GM21723 (cell line): ENCODE data around the gene RFX3.
A peak's percentile ranks its signal among the peaks of the same experiment; 100 is the strongest.

Experiments used
- ATAC-seq: cut with Tn5 transposase; IDR thresholded peaks from one replicate; pipeline ENCODE4 v1.9.1; 2021; ENCODE audit warnings: mild to moderate bottlenecking, moderate library complexity; ENCODE audit not compliant: unreplicated experiment

The RFX3 gene

DNA sequence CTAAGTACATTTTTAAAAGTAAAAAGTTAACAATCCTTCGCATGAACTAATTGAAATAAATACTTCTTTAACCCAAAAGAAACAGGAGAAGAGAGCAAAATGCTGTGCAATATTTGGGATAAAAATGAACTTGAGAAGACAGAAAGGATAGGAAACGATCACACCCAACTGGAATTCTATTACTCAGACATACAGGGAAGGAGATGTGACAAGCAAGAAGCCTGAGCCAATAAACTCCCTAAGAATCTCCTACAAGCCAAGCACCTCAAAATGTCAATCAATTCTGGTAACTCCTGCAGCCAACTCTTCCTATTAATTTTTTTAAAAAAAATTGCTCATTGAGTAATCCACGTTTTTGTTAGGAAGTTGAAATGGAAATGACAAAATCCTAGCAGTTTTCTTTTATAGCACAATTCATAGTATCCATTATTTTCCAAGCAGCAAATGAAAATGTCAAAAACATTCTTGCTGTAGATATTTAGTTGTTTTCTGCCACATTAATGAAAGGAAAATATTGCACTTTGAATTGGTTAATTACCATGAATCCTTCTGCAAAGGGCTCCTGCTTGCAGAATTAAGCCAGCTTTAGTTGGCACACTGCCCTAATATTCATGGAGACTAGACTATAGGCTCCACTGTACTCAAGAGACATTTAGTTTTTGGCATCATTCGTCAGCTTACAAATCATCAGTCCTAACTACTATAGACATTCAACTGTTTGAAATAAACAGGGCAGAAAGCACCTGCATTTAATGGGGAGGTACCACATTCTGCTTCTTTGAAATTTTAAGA is 89.0 kb downstream of the RFX3 start:
- no peak for ATAC-seq

DNA sequence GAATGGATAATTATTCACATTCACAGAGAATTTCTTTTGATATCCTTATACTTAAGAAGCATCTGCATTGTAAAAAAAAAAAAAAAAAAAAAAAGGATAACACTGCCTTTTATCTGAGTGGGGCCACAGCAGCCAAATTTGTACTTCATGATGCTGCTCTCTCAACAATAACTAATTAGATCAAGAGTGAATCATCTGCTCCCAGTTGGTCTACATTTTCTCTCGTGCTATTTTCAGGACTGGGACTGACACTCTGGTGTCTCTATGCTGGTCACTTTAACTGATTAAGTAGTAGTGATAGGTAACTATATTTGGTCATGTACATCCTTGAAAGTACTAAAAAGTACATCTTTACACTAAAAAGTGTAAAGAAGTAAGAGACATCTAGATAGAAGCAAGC is 90.1 kb downstream of the RFX3 start:
- no peak for ATAC-seq

DNA sequence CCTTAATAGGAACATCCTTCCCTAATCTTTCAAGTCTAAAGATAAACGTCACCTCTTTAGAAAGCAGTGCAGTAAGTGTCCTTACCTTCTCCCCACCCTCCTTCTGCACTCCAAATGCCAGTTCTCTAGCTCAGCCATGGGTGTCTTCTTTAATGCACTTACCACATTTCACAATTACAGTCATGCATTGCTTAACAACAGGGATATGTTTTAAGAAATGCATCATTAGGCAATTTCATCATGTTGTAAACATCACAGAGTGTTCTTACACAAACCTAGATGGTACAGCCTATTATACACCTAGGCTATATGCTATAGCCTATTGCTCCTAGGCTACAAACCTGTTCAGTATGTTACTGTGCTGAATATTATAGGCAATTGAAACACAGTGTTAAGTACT is 91.2 kb downstream of the RFX3 start:
- no peak for ATAC-seq

DNA sequence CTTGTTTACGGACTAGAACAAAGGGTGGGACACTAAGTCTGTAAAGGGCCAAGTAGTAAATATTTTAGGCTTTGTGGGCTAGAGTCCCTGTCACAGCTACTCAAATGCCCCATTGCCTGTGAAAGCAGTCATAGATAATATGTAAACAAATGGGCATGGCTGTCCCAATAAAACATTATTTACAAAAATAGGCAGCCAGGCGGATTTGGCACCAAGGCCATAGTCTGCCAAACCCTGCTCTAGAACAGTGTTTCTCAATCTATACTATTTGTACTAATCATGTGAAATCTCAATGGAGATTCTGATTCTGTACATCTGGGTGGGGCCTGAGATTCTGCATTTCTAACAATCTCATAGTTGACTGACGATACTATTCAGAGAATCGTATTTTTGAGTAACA is 92.0 kb downstream of the RFX3 start:
- ATAC-seq = no peak

DNA sequence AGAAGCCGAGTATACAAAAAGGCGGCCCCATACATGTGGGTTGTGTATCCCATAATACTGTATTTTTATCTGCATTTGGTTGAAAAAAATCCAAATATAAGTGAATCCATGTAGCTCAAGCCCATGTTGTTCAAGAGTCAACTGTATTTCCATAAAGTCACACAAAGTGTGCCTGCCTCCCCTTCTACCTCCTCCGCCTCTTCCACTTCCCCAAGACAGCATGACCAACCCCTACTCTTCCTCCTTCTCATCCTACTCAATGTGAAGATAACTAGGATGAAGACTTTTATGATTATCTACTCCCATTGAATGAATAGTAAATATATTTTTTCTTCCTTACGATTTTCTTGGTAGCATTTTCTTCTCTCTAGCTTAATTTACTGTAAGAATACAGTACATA is 92.7 kb downstream of the RFX3 start:
- no peak for ATAC-seq

DNA sequence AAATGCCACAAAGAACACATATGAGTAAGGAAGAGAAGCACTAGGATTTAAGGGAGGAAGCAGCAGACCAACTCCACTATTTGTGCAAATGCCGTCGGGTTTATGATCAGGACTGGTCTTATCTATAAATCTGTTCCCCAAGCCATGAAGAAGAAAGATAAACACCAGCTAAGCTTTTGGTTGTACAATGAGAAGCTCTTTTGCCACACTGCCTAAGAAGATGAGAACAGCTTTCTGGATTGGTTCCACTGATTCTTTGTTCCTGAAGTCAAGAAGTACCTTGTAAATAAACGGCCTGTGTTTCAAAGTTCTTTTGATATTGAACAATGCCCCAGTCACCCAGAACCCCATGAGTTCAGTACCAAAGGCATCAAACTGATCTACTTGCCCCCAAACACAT is 93.9 kb downstream of the RFX3 start:
- ATAC-seq = no peak

DNA sequence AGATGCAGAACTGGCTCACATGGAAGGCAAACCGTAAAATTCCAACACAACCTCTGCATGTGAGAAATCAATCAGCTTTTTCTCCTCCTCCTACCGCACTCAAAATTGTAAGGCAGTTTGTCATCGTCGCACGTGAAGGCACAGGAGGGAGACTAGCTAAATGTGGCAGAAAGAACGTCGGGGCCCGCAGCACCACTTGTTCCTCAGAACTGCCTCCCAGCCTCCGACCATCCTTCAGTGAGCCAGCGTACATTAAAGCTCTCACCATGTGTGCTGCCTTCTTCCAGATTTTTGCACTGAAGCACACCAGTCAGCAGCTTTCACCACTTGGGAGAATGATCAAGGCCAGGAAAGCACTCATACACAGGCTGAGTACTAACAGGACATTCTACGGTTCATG is 105.9 kb downstream of the RFX3 start:
- ATAC-seq = no peak

DNA sequence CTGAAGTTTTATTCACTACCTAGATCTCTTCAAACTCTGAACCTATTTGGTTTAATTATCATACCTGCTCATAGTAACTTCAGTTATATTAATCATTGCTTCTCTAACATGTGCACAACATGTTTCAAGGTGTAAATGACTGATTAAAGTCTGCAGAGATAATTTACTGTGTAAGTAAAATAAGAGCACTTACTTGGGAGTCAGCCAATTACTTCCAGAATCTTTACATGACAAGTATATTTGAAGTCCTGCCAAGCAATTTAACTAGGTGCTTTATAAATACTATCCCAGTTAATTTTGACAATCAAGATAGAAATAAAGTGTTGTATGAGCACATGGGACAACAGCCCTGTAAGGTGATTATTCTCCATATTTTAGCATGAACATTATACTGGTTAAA is 109.9 kb downstream of the RFX3 start:
- no peak for ATAC-seq

DNA sequence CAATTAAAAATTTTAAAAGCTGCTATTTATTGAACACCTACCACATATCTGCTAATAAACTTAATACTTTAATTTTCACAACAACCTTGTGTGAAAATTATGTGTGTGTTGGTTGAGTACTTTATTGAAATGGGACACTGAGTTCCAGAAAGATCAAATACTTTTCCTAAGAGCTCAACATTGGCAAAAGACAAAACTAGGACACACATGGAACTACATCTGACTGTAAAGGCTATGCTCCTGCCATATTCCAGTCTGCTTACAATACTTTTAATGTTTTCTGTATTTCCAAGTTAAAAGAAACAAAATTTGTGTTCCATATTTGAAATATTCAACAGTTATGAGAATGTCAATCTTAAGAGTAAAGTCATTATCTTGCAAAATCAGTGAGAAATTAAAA is 111.8 kb downstream of the RFX3 start:
- ATAC-seq = no peak

DNA sequence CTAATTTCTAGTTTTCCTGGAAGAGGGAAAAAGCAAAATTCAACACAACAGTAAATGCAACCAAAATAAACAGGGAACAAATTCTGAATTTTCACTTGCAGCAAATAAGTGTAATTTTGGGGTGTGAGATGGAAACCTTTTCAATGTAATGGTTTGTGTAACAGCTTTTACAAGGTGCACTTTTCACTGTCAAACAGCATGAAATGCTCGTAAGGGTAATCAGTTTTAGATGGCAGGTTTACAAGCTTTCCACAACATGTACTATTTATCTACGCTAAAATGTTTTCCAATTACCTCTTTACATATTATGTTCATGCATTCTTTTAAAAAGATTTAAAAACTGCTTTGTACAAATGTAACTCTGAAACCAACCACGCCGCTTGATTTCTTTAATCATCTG is 115.3 kb downstream of the RFX3 start:
- no peak for ATAC-seq

DNA sequence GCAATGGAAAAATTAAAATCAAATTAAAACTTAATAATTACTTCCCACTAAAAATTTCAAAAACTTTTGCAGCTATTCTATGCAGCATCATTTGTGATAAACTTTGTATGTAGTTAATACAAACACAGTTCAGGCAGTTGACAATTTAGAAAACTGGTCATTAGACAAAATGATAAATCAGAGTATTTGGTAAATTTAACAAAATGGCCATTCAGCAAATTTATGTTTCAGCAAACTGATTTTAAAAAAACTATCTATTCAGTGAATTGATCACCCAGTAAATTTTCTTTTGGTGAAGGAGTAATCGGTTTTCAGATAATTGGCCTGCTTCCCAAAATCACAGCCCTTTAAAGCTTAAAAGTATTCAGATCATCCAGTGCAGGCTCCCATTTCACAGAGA is 116.3 kb downstream of the RFX3 start:
- no peak for ATAC-seq

DNA sequence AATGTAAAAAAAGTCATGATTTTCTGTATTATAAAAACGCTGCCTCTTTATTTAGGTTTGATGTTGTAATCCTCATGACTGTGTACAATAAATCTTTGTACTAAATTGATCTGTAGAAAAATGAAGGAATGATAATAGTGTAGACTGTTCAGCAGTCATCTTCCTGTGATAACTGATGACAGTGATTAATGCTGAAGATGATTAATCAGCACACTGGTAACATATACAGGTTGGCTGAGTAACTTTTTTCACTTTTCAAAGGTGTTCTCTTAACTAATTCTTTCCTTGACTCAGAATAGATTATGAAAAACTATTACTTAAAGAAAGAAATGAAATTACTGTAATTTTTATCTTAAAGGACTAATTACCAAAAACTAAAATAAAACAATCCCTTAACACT is 122.5 kb downstream of the RFX3 start:
- no peak for ATAC-seq

DNA sequence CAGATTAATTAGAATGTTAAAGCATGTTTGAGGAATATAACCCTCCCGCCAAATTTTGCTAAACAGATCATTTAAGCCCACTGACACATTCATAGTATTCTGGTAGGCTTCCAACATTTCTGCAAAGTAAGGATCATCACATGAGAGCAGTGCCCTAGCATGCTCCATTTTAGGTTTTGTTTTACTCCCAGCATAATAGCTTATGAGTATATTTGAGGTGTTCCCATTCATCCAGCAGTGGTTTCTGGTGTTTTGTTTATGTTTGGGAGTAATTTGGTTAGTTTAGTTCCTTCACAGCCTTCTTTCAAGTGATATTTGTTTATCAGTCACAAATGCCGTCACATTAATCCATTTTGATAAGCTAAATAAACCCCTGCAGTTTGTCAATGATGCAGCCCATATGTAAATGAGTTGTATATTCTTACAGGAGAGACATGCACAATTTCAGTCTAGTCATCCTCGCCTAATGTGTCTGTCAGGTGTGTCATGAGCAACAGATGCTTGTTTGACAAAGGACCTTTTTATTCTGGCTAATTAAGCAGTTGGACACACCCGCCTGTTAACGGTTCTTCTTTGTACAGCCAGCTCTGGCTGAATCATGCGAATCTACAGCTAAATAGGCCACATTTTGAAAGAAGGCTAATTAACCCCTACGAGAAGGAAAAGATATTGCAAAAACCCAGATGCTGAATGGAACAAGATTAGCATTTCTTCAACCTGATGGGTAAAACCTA is 124.4 kb downstream of the RFX3 start:
- ATAC-seq = no peak

DNA sequence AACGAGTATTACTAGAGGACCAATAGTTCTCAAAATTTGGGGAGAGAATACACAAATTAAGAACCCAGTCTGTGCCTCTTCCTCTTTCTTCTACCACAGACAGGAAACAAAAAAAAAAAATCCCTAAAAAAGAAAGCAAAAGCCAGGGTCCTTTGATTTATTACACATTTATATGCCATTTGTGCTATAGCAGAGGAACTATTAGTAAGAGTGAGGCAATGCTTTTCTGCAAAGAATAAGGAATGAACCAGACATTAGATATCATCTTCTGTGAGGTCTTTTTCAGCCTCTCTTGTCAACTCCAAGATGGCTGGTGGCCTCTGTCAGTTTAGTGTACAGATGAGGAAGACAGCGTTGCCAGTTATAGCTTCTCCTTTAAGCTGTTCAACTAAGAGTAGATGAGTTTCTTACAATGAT is 127.6 kb downstream of the RFX3 start:
- ATAC-seq = peak; percentile 71

DNA sequence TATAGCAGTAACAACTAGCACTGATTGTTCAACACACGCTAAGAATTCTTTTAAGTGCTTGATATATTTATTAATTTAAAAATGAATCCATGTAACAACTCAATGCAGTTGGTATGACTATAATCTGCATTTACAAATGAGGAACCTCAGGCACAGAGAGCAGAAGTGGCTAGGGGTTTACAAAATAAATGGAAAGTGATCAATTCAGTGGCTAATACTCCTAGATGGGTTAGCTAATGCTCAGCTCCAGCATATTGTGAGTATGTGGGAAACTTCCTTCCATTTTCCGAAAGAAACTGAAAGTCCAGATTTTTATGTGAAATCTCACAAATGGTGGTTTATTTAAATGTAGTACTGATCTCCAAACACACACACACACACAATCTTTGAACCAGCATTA is 128.0 kb downstream of the RFX3 start:
- ATAC-seq = peak; percentile 36

DNA sequence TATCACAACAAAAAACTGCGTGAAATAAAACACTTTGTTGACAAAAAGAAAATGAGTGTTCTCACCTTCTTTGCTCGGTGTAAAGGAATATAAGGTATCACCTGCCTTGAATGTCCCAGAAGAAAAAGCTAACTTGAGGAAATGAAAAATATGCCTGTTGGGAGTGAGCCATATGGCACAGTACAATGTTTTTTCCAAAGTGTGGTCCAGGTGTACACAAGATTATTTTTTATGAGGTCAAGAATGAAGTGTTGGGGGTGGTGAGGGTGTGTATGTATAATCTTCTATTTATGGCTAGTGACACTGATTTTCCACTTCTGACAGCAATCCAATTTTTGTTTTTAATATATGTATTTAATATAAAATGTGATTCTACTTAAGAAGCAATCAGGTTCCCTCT is 134.4 kb downstream of the RFX3 start:
- no peak for ATAC-seq

DNA sequence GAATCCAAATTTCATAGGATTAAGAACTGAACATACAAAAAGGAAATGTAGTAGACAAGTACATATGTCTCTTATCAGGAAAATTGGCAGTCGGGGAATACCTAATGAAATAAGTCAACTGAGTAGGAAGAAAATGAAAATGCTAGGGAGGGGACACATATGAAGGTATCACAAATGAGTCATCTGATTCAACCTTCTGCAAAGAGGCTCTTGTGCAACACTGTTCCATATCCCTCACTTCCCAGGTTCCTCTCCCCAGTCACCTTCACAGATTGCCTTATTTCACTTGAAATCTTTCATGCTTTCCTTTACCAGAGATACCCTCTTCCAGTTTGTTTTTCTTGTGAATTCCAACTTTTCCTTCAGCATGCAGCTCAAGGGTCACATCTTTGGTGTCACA is 139.0 kb downstream of the RFX3 start:
- no peak for ATAC-seq

DNA sequence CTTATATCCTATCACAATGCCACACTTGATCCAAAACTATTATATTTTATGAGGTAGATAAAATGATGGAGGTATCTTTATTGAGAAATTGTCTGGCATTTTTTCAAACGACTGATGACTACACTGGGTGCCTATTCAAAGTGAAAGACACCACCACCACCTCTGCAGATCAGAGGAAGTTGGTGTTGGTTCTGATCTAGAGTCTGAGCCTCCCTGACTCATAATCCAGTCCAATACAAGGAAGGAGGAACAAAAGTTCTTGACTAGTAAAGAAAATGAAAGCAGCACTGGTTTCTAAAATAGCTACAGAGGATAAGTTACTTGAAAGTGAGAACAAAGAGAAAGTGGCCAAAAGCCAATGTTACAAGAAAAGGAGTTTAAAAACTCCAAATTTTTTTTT is 139.9 kb downstream of the RFX3 start:
- ATAC-seq = peak; percentile 95

DNA sequence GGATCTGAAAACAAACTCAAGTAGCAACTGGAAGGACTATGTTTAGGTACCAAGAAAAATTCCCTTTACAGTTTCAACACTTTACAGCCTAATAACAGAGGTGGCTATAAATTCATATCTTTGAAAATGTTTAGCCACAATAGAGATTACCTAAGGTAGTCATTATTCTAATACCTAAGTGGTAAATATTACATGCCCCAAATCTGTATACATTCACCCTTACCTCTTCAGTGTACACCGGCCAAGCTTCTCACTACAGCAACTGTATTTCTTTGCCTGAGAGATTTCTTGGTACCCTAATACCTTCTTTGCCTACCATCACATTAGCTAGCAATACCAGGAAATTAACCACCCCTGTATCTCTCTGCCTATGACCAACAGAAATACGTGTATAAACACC is 154.0 kb downstream of the RFX3 start:
- no peak for ATAC-seq

DNA sequence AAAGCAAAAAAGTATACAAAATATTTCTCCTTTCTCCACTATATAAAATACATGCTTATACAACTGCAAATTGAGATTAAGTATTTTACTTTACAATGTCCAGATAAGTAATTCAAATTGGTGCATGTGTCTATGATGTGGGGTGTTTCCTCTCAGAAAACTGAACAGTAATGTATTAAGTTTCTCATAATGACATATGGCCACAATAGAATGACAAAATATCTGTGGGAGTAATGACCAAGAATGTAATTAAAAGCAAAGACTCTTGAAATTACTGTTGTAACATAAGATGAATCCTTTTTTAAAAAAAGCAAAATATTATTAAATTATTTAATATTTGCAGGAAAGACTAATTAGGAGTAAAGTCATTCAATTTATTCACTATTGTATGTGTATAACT is 155.1 kb downstream of the RFX3 start:
- ATAC-seq = no peak

DNA sequence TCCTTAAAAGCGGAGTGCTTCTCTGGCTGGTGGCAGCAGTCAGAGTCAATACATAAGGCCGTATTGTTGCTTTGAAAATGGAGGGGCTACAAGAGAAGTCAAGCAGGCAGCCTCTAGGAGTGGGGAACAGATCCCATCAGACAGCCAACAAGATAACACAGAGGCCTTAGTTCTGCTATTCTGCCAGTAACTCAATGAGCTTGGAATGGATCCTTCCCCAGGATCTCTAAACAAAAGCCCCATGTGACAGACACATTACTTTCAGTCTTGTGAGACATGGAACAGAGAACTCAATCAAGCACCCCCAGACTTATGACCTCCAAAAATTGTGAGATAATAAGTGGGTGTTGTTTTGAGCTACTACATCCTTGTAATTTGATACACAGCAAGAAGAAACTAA is 158.6 kb downstream of the RFX3 start:
- ATAC-seq = no peak

DNA sequence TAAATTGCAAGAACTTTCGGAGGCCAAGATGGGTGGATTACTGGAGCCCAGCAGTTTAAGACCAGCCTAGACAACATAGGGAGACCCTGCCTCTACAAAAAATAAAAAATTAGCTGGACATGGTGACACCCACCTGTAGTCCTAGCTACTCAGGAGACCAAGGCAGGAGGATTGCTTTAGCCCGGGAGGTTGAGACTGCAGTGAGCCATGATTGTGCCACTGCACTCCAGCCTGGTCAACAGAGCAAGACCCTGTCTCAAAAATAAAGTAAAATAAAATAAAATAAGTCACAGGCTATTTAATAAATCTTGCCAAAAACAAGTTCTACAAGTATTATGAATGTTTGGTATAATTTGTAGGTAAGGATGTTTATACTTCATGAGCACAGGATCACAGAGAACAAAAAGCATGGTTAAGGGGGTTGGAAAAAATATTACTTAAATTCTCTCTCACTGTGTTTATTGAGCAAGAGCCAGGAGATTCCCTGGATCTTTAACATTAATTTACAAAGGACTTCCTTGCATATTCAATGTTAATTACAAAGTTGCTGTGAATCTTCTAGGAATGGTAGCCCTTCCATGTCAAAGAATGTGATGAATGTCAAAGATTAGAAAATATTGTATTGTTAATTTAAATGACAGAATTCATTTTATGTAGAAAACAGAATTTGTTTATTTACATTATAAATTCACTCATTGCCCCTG is 164.0 kb downstream of the RFX3 start:
- ATAC-seq = no peak
